GM03348 (cell line): ENCODE data around the gene SPEN.

ENCODE experiments used
- DNase-seq: peaks from one replicate; pipeline ENCODE4 v3.0.0; 2012; ENCODE audit warnings: low spot score

Gene SPEN

DNA sequence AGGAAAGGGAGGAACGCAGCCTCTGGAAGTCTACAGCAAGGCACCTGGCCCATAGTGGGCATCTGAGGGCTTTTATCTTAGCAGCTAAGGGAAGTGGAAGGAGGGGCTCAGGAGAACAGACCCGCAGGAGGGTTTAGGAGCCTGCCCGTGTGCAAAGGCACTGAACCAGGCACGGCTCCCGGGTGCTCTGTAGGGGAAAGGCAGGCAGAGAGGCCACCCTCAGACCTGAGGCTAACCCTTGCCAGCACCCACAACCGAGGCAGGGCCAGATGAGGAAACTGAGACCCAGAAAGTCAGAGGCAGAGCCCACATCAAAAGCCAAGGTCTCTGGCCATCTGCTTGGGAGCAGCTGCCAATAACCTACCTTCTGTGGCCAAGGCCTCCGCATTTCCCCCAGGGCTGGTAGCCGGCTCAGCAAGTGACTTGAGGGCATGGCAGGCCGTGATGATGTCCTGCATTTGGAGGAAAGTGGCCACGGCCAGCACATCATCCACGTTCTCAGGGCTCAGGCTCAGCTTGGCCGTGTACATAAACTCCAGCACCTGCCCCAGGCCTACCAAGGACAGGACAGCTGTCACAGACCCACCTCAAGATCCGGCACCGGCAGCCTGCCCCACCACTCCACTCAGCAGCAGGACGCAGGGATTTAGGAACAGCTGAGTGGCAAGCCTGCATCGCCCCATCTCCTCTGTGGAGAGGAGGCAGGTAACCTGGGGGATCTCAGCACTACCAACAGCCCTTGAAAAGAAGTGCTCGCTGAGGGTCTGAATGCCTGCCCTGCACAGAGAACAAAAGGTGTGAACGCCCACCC lies 99.3 kb downstream of the SPEN start:
- DNase-seq = no peak

DNA sequence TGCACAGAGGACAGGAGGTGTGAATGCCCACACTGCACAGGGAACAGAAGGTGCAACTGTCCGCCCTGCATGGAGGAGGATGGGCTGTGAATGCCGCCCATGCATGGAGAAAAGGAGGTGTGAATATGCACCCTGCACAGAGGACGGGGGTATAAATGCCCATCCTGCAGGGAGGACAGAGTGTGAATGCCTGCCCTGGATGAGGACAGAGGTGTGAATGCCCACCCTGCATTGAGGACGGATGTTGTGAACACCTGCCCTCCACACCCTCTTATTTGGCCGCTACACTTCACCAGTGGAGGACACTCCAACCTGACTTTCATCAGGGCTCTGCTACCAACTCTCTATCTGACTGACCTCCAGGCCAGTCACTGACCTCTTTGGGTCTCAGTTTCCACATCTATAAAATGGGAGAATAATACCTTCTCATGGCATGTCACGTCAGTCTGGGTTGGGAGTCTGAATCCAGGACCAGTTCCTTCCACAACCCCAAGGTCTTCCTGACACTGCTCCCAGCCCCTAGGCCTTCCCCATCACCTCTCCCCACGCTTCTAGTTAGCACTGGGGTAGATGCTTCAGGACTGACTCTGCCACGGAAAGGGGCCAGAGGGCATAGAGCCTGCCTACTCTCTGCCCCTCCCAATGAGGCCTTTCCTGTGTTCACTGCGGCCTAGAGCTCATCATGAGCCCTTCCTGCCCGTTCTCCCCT lies 100.0 kb downstream of the SPEN start:
- no peak for DNase-seq

DNA sequence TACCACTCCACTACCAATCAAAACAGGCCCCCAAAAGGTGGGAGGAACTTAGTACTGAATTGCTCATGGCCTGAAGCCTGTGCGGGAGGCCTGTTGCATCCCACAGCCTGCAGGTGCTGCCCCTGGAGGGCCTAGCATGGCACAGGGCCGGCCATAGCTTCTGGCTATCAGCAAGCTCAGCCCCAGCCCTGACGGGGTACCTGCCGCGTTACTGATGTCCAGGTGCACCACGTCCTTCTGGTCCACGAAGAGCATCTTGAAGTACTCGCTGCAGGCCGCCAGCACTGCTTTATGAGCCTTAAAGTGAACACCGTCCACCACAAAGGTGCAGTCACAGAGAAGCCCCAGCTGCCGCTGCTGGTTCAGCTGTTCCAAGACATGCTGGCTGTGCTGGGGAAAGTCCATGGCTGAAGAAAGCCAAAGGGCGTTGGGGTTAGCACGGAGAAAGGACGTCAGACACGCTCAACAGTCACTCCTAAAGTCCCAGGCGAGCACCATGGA lies 100.6 kb downstream of the SPEN start:
- DNase-seq = no peak

DNA sequence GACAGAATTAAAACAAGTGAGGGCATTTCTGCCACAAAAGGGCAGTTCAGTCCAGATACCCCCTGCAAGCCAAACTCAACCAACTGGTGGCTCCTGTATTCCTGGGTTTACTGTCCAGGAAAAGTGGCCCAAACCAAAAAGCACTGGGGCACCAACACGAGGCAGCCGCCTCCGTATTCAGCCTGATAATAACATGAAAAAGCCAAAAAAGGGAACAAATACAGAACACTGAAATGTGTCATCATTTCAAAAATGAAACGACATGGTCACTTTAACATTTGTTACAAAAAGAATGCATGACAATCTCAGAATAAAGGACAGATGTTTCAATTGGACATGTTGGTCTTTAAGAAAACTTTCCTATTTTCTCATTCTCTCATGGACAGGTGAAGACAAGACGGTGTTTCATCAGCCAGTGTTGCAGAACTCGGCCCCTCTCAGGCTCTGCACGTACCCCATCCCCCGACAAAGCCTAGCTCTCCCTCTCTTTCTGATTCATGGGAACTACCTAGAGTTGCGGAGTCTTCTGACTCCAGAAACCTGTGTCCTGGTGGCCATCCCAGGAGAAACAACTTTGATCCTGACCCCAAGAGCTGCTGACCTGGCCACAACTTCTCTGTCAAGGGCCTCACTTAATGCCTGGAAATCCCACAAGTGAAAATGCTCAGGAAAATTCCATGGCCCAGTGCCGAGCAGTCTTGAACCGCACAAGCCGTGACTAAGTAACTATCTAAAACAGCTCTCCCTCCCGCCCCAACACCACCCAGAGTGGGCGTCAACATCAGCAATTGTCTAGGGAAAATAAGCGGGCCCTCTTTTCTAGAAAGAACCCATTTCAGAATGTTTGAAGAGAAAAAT lies 101.3 kb downstream of the SPEN start:
- DNase-seq = peak; percentile 92

DNA sequence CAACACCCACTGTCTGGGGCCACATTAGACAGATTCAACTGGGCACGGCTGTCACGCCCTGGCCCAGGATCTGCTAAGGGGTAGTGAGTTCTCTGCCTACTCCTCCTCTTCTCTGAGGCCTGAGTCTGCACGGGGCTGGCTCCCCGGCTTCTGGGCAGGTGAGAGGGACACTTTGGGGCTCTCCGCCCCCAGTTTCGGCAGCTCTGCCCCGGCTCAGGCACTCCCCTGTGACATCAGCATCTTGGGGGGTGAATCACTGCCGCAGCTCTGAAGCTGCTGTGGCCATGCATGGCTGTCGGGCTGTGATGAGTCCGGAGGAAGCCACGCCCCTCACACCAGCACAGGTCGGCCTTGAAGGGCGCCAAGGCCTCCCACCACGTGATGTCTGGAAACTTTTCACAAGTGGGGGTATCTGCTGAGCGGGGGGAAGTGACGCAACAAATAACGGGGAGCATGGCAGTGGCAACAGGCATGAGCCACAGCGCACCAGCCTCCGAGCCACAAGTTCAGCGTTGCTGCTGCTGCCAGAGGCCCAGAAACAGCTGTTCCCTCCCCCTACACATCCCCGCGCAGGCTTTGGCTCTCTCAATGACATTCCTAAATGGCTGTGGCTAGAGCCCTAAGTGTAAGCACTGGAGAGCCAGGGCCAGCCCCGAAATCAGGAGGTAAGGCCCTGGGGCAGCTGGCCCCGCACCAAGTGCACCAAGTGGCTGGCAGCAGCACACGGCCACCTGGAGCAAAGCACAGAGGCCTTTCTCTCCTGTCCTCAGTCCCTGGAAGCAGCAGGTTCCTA lies 102.1 kb downstream of the SPEN start:
- DNase-seq = peak; percentile 94

DNA sequence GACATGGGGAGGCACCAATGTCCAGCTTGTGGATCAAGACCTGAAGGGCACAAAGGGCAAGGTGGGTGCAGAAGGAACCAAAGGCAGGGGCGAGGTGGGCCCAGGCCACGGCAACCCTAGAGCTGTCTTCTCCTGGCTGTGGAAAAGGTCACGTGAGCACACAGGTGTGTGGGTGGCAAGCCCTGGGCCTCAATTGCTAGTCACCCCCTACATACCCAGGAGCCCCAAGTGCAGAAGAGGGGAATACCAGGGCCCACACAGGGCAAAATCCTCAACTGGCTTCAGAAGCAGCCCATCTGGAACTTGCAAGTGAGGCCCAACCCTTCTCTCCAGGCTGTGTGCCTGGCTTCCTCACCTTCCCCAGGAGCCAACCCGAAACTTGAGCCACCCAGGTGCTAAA lies 102.8 kb downstream of the SPEN start:
- DNase-seq = no peak

DNA sequence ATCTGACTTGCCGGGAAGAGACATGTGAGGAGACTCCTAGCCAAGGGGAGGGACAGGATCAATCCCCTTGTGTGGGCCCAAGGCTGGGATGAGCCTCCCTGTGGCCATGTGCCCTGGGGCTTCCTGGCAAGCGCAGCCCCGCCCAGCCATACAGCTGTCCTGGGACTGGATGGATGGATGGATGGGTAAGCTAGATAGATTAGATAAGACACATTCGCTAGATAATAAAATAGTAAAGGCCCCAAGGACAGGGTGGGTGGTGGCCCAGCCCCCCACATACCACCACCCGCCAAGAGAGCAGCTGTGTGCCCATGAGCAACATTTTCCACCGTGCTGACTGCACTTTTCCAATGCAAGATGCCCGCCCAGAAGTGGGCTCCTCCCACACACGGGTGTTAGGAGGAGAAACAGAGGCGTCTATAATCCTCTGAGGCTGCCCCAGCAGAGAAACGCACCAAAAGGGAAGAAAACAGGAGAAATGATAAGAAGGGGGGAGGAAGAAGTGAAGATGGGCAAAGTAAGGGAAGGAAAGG lies 103.3 kb downstream of the SPEN start:
- peak; percentile 65 for DNase-seq

DNA sequence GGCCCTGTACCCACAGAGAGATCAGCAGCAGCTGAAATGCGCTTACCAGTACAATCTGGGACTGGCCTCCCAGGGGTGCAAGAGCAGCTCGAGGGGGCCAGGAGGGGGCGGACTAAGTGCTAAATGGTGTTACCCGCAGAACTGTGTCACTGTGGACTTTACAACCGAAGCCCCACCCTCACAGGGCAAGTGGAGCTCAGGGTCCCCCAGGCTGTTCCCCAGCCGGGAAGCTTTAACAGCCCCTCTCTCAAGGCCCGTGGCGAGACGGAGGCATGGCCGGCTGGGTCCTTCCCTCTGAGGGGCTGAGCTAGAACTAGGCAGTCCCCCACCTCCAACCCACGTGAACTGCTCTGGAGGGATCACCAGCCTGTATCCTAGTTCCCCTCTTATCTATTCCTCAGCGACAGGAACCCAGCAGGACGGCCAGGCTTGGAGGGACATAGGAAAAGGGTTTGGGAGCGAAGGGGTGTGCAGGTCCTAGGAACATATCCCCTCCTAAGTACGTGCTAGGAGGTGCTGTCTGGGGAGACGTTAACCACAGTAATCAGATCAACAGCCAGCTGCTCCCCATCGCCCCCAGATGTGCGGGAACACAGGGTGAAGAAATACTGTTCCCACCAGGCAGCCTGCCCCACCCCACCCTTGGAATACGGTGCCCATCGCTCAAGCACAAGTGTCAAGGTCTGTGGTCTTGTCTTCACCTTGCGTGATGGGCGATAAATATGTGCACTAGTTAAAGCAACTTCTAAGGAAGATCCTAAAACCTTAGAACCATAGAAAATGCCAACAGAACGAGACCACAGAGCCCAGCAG lies 104.0 kb downstream of the SPEN start:
- DNase-seq = no peak

DNA sequence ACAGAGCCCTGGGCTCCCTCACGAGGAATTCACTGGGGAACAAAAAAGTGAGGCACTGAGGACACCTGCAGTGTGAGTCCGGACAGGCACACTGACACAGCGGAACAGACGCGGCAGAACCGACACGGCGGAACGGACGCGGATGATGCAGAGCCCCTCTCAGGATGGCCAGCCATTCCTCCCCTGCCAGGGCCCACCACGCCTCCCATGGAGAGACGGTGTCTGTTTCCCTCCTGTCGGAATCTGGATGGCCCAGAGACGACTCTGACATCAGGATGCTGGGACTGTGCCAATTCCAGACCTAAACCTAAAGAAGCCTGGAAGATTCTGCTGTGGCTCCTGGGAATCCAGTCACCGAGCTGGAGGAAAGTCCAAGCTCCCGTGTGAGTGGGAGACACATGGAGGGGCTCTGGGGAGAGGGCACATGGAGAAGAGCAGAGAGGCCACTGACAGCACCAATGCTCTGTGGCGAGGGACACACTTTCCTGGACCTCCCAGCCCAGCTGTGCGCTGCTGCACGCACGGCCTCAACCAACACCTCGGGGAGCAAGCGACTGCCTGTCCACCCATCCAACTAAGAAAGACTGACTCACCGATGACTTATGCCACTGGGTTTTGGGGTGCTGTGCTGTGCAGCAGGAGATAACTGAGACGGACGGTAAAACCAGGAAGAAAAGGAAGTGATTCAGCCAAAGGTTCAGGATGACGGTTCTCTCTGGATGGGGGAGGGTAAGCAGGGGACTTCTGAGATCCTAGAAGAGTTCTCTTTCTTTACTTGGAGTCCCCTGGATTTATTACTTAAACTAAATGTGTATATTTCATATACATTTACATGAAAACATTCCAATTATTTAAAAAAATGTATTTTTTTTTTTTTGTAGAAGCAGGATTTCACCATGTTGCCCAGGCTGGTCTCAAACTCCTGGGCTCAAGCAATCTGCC lies 105.1 kb downstream of the SPEN start:
- DNase-seq = peak; percentile 83

DNA sequence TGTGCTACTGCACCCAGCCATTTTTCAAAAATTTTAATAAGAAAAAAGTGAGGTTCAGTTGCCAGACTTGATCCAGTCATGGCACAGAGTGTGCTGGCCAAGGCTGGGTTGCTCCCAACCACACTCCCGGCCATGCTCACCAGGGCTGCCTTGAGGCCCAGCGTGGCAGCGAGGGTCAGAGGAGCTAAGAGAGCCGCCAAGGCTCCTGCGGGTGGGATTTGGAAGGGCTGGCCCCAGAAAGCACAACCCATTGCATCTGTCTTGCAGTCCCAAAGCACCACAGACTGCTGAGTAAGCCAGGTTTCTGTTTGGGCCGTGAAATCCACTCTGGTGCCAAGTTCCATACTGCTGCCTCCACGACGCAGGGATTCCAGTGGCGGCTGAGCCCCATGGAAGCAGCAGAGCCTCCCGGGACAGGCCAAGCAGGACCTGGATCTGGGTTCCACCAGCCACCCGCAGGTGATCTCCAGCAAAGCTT lies 105.8 kb downstream of the SPEN start:
- no peak for DNase-seq

DNA sequence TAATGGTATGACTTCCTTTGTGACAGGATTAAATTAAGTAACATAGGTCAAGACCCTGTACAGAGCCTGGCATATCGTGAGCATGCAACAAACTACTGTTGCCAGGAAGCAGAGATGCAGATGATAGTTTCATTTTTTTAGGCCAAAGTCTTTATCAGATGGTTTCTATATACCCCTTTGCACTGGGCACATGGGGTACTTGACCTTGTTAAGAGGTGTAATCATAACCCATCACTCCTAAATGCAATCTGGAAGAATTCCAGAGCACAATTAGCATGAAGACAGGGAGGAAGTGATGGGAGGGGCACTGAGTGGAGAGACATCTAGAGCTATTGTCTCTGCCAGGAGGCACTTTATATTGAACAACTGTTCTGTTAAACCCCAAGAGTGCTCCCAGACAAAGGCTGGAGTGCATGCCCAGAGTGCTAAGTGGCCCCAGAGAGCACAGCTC lies 106.3 kb downstream of the SPEN start:
- no peak for DNase-seq

DNA sequence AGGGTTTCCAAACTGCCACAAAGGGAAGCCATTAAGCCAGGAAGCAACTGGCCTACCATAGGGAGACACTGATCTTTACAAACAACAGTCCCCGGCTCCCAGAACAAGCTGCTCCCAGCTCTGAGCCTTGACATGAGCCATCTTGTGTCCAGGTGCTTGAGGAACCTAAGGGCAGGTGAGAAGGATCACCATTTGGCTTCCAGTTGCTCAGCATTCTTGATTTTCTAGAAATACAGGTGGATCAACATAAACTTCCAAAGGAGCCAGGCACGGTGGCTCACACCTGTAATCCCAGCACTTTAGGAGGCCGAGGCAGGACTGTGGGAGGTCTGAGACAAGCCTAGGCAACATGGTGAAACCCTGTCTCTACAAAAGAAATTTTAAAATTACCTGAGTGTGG lies 106.8 kb downstream of the SPEN start:
- DNase-seq = no peak

DNA sequence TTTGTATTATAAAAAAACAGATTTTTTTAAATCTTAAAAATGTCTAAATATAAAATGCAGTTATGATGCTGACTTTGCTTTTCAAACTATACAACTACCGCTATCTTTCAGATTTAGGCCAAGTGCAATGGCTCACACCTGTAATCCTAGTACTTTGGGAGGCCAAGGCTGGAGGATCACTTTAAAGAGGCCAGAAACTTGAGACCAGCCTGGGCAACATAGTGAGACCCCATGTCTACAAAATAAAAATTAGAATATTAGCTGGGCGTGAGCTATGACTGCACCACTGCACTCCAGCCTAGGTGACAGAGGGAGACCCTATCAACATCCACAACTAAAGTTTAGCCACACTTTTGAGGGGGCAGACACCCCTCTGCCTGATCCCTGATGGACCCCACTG lies 108.0 kb downstream of the SPEN start:
- DNase-seq = no peak

DNA sequence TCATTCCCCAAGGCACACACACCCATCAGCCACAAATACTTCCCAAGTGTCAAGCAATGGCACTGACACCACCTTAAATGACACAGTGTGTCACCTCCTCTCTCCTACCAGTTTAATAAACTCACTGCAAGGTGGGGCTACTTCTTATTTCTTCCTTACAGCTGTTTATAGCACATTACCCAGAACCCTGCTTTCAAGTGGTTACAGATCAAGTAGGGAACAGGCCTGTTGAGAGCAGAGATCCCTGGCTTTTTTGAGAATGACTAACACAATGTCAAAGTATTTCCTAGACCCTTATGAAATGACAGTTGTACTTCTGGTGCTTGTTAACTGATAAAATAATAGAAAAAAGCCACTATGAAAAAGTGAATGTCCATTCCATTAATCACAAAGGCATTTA lies 108.6 kb downstream of the SPEN start:
- DNase-seq = peak; percentile 44

DNA sequence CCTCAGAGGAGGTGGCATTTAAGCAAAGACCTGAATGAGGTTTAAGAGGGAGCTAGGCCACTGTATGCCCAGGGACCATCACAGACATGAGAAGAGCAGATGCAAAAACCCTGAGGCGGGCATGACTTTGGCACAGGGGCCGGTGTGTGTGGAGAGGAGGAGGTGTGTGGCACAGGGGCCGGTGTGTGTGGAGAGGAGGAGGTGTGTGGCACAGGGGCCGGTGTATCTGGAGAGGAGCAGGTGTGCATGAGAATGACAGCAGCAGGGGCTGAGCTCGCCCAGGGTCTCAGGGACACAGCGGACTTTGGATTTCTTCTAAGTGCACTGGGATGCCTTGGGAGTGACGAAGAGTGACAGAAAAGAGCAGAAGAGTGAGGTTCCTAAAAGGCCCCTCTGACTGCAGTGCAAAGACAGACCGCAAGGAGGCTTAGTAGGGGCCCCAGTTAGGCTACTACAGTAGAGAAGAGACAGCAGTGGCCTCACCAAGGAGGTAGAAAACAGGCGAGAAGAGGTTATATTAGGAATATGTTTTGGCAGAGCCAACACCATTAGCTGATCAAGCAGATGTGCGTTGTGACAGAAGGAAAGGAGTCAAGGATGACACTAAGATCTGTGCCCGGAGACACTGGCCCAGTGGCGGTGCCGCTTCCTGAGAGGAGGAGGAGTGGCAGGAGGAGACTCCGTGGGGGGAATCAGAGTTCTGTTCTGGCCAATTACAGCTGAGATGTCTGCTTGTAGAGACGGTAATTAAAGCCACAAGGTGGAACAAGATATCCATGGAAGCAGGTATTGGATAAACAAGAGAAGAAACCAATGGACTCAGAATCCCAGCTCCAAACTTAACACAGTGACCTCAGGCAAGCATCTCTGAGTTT lies 110.0 kb downstream of the SPEN start:
- DNase-seq = no peak

DNA sequence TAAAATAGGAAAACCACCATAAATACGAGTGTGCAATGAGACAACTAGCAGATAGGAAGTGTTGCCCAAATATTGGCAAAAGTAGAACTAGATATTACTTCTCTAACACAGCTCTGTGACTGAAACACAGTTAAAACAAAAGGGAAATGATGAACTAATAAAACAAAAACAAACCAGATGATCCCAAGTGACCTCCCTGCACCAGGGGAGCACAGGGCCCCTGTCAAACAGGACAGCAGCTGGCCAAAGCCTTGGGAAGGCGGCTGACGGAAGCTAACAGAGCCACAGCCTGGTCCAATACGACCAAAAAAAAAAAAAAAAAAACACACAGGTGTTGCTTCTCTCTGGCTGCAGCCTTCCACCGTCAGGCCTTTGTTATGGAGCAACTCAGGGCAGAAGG lies 110.6 kb downstream of the SPEN start:
- no peak for DNase-seq

DNA sequence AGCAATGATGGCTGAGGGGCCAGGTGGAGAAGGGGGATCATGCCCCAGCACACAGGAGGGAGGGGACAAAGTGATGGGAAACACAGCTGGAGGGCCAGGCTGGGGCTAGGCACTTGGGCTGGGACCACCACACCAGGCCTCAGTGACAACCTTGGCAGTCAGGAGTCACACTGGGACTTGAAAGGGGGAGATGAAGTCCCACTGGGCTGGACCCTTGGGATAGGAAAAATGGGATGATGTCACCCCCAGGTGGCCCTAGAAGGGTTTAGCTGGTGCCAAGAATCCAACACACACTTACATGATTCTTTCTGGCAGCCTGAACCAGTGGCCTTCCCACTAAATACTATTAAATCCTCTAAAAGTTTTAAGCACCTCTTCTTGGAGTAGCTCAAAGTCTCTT lies 111.3 kb downstream of the SPEN start:
- no peak for DNase-seq

DNA sequence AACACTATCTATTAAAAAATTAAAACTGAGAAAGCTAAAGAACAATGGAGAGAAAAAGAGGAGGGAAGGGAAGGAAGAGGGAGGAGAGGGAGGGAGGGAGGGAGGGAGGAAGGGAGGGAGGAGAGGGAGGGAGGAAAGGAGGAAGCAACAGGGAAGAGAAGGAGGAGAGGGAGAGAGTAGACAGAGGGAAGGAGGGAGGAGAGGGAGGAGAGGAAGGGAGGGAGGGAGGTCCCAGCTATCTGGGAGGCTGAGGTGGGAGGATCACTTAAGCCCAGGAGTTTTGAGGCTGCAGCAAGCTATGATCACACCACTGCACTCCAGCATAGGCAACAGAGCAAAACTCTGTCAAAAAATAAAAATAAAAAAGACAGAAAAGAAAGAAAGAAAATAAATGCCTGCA lies 111.9 kb downstream of the SPEN start:
- no peak for DNase-seq
